D341Med (cell line): ENCODE measurements around the gene HOXD13.

Experiments
- DNase-seq: peaks from one replicate; pipeline ENCODE4 v3.0.0; 2012; ENCODE audit warnings: low spot score

HOXD13 gene

GRCh38 chr2:176106581-176107539 is 14.3 kb downstream of the HOXD13 start, which contains the start of gene HOXD11:
HOXD11 (plus strand) TSS chr2:176107280; CDS start chr2:176107356, 76 bp downstream.
- no peak for DNase-seq

DNA sequence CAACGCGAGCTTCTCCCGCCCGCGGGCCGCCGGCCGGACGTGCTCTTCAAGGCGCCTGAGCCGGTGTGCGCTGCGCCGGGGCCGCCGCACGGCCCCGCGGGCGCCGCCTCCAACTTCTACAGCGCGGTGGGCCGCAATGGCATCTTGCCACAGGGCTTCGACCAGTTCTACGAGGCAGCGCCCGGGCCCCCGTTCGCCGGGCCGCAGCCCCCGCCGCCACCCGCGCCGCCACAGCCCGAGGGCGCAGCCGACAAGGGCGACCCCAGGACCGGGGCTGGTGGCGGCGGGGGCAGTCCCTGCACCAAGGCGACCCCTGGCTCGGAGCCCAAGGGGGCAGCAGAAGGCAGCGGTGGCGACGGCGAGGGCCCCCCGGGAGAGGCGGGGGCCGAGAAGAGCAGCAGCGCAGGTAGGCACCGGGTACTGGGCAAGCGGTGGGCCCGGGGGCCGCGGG is 15.2 kb downstream of the HOXD13 start:
- no peak for DNase-seq

DNA sequence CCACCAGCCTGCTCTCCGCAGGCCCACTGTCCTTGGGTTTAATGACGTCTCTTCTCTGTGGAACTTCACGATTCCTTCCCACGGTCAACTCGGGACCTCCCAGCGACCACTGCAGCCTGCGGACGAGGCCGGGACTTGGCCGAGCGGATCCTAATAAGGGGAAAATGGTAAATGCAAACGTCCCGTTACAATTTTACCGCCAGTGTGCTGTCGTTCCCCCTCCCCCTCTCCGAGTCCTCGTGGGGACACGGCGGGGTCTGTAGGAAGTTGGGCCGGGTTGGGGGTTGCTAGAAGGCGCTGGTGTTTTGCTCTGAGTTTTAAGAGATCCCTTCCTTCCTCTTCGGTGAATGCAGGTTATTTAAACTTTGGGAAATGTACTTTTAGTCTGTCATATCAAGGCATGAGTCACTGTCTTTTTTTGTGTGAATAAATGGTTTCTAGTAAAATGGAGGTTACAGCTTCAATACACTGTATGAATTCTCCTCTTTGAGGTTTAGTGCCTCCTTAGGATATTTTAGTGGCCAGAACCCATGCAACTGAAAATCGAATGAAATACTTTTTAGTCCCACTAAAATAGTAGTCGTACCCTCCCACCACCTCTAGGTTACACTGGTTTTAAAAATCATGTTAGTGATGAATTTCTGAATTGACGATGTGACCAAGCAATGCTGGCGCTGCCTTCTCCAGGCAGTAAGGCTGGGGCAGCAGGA is 16.8 kb downstream of the HOXD13 start:
- no peak for DNase-seq

GRCh38 chr2:176109946-176110345 is 17.4 kb downstream of the HOXD13 start:
- no peak for DNase-seq

DNA sequence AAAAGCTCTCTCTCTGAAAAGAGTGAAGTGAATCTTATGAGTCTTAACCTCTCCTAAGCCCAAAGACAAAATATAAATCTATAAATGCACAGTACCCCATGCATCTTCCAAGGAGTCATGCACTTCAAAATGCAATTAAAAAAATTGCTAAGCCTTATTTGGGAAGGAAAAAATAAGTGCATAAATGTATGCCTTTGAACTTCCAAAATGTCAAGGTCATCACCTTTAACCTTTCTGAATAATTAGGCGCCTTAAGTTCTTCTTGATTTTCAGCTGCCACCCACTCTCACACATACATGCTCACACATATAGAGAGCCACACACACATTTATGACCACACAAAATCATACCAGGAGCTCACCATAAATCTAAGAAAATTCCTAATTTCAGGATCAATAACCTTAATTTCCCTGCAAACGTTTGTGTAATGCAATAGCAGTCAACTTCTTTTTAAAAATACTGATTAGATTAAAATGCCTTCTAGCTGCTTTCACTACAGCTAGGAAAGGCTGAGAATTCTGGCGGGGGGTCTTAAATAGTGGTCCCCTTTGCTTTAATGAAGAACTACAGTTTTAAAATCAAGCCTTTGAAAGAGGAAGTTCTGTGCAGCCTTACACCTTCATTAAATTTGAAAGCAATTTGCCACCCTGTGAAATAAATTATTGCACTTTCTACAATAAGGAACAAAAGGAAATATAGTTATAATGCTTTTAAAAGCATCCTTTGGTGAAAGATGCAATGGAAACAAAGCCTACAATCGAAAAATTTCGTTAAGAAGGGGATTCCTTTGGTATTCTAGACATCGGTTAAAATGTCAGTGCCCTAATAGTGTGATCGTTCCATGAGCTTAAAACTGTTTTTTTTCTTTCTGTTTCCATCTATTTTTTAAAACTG is 18.1 kb downstream of the HOXD13 start:
- no peak for DNase-seq

DNA sequence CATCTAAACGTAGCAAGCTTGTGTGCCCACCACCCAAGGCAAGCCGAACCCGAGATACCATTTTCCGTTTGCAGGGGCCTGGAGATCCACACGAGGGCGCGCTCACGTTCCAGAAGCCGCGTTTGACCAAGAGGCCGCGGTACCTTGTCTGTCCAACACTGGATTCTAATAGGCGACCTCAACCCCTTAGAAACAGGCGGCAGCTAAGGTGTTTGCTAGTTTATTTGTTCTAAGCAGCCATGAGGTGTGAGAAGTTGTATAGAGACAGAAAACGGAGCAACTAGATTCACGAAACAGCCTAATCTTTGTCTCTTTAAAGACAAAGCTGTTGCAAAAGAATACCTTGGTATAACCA is 18.8 kb downstream of the HOXD13 start:
- DNase-seq, result peak; percentile 69

GRCh38 chr2:176111846-176112374 is 19.4 kb downstream of the HOXD13 start:
- no peak for DNase-seq

GRCh38 chr2:176112375-176113302 is 20.1 kb downstream of the HOXD13 start:
- DNase-seq, result no peak

DNA sequence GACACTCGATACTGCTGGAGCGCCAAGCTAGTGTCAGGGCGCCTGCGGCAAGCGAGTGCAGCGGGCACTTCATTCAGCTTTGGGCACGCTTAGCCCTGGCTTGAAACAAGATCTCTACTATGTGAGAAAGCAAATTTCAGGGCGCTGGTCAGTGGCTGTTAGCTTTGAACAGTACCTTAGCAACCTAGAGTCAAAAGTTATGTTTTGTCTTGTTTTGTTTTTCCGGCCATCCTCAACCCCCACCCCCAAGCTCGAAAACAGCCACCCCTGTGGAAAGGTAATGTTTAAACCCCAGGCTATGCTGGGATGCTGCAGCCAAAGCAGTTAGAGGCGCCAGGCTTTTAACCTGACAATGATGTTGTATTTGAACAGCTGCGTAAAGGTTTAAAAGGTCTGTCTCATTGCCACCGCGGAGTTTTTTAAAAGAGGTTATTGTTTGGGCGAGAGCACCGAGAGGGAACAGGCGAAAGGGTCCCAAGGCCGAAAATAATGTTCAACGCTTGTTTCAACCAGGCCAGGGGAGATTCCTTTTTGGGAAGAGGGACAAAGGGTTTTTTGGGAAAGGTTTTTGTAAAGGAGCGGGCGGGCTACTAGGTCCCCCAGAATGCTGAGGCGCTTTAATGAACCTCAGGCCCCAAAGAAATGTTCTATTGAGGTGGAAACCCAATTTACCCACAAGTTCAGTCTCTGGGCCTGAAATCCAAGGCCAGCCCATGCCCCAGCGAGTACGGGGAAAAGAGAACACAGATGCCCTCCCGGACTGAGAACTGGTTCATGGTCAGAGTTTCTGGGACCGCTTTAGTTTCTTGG is 21.8 kb downstream of the HOXD13 start:
- no peak for DNase-seq

- DNase-seq, result no peak
Measured at GRCh38 chr2:176114930-176115625, 22.6 kb downstream of the HOXD13 start.

DNA sequence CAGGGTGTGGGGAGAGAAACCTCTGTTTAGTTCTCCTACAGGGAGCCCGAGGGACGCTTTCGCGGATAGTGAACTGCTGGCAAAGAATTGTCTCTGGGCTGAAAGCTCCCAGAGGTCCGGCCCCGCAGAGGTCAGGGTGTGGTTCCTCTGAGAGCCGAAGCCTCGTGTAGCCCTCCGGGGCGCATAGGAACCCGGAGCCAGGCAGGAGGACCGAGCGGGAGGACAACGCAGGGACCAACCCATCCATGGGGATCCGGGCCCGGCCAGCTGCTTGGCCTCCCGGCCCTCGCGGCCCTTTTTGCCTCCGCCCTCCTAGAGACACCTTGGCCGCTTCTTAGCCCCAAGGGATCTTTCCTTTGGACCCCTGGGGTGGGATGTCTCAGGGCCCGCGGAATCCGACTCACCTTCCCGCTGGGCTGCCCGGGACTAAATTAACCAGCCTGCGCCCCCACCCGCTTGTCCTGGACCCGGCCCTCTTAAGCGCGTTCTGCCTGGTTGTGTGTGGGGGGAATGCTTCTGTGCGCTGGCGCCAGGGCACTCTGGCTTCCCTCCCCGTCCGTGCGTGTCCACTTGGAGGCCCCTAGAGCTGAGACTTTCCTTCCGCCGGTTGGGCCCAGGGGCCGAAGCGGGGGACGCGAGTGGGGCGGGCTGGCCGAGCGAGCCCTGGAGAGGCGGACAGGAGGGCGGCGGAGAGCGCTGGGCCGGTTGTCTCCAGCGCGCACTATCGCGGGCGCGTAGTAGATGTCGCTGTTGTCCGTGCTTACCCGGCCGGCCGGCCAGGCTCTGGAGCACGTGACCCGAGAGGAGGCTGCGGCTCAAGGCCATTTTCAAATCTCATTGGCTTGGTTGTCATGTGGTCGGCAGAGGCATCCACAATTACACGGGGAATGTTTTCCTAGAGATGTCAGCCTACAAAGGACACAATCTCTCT is 23.6 kb downstream of the HOXD13 start, which contains the start of gene HOXD10:
TSS of gene HOXD10 (plus strand) at position 896 of the 931 bp plus-strand sequence. CDS start 56 bp downstream, outside the sequence.
- no peak for DNase-seq

GRCh38 chr2:176117162-176117822 is 24.8 kb downstream of the HOXD13 start:
- DNase-seq, result no peak

DNA sequence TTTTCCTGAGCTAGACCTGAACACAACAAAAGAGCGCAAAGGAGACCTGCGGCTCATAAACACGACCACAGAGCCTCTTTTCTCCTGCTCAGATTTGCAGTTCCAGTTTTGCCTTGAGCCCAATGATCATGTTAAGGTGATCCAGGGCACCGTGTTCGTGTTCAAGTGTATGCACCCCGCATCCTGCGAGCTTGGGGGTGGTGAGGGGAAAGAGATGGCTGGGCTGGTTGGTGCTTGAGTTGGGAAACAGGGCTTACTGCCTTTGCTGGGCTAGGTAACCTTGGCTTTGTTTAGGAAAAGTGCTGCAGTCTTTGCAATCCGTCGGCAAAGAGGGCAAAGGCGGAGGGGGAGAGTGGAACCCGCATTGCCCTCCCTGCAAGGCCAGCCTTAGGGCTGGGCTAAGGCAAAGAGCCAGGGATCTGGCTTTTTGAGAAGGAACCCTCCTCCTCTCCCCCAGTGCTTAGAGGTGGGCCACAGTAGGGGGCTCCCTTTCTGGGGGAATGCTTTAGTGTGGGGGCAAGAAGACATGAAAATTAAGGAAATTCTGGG is 25.4 kb downstream of the HOXD13 start:
- DNase-seq, result no peak

GRCh38 chr2:176118601-176119339 is 26.2 kb downstream of the HOXD13 start:
- DNase-seq, result no peak

DNA sequence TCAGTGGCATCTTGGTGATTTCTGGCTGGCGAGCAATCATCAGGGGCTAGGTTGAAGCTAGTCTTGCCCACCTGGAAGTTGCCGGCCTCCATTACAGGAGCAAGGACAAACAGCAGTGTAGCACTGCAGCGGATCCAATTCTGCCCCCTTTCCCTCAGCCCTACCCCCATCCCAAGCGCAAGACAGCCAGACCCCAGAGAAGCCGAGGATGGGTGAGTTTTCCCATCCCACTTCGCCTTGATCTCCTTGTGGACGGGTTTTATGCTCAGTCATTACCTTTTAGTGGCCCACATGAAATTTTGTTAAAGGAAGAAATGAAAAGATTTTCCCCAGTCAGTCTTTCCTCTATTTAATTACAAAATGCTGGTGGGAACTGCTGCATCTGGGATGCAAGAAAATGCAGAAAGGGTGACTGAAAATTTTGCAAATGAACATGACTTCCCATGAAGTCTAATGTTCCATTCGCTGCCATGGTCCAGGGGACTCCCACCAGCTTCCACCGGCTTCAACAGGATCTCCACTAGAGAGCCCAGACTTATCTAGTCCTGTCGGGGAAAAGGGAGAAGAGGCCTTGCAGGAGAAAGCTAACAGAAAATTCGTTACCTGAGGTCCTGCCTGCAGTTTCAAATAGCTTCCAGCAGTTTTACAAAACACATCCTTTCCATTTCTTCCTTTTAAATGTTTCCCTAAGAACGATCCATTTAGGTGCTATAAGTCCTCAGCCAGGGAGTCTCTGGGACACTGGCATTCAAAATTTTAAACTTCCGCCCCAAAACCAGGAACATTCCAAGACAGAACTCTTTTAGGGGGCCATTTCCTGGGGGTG is 28.1 kb downstream of the HOXD13 start:
- no peak for DNase-seq
